OCI-LY7 (cell line): ENCODE data around the gene UBQLN2.

Experiments used
- EZH2phosphoT487 ChIP-seq: fragments of 200-600 bp; sonication (generic); IDR thresholded peaks from 2 replicates; pipeline ENCODE4 v1.6.1; 2018; ENCODE audit warnings: low read depth, borderline replicate concordance, mild to moderate bottlenecking, mixed run types, antibody characterized with exemption, low read length, moderate library complexity, mixed read lengths
- TF ChIP-seq, protein P1 (sequence below): fragments of 200-600 bp; sonication (generic); conservative IDR thresholded peaks from 2 replicates; pipeline ENCODE4 v1.5.1; 2014; ENCODE audit warnings: mild to moderate bottlenecking, antibody characterized with exemption, low read length, moderate library complexity, mixed read lengths

DNA sequence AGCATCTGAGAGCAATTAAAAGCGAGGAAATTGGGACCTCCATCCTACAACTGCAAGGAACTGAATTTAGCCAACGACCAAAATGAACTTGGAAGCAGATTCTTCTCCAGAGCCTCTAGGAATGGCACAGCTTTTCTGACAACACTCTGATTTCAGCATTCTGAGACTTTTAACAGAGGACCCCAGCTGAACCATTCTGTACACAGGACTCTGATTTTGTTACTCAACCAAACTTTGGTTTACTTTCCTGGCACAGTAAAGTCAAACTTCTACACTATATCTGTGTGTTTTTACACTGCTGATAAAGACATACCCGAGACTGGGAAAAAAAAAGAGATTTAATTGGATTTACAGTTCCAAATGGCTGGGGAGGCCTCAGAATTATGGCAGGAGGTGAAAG is 37.6 kb downstream of the UBQLN2 start:
- TF ChIP-seq, protein P1, sequence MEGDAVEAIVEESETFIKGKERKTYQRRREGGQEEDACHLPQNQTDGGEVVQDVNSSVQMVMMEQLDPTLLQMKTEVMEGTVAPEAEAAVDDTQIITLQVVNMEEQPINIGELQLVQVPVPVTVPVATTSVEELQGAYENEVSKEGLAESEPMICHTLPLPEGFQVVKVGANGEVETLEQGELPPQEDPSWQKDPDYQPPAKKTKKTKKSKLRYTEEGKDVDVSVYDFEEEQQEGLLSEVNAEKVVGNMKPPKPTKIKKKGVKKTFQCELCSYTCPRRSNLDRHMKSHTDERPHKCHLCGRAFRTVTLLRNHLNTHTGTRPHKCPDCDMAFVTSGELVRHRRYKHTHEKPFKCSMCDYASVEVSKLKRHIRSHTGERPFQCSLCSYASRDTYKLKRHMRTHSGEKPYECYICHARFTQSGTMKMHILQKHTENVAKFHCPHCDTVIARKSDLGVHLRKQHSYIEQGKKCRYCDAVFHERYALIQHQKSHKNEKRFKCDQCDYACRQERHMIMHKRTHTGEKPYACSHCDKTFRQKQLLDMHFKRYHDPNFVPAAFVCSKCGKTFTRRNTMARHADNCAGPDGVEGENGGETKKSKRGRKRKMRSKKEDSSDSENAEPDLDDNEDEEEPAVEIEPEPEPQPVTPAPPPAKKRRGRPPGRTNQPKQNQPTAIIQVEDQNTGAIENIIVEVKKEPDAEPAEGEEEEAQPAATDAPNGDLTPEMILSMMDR, result no peak
- TF ChIP-seq EZH2phosphoT487, result no peak
